K562 (cell line): ENCODE results near the gene AP4S1. TPM values are rescaled to one million over a fixed set of nuclear protein-coding genes. Genes with fewer than 3 reads are reported as not detected.

Experiments
- ATAC-seq: fragments of 200-7000 bp; cut with Tn5 transposase; 3 replicates; pipeline ENCODE4 v1.9.1; 2020; ENCODE audit warnings: moderate library complexity
- BruUV-seq: library from RNA; stranded (reverse); fragments of 400-500 nt; replicated peaks from 2 replicates; lab custom pipeline; 2021; lab: Mats Ljungman, UMichigan
- CTCF ChIA-PET: fragments of 300-600 bp; formaldehyde crosslinking; extraction: SDS; loops from one replicate; lab custom pipeline; 2021; ENCODE audit warnings: low intra/inter-chr PET ratio; lab: Yijun Ruan, JAX
- POLR2A ChIA-PET: fragments of 300-600, 350-650 bp; sonication (Branson Sonifier 250); formaldehyde crosslinking; extraction: SDS; loops from one replicate; lab custom pipeline; 2021; ENCODE audit warnings: antibody characterized with exemption, inconsistent platforms; lab: Yijun Ruan, JAX
- DNase-seq, 4 experiments: peaks; one replicate each; pipeline versions ENCODE4 v3.0.0 to v3.0.0-alpha.2; 2011 to 2018; ENCODE audit warnings: low spot score in 3 of 4, mixed read lengths in 3 of 4; ENCODE audit errors: extremely low read depth in 1 of 4
- FAIRE-seq: peaks from 2 replicates; lab custom pipeline; 2011; peaks lifted over from hg19 to GRCh38; lab: Jason Lieb, UNC
- H2AFZ ChIP-seq: 2 replicates; pipeline ENCODE4 v1.6.0; 2011; ENCODE audit warnings: low read depth, low read length, control low read depth, inconsistent platforms
- H3K27ac ChIP-seq: fragments of 200-600 bp; 3 replicates; pipeline ENCODE4 v1.8.0; 2011; ENCODE audit warnings: low read depth, mild to moderate bottlenecking, control low read depth, inconsistent platforms, low read length, moderate library complexity, mixed read lengths; ENCODE audit errors: extremely low read depth
- H3K27me3 ChIP-seq, 2 experiments: fragments of 300-600 bp in 1 of 2; 2 replicates in 1 of 2; 3 replicates in 1 of 2; pipeline versions ENCODE4 v1.6.0 to v1.8.0; 2011; ENCODE audit warnings: inconsistent platforms in 2 of 2, low read length in 2 of 2, mild to moderate bottlenecking in 1 of 2, mixed read lengths in 1 of 2, moderate library complexity in 1 of 2; ENCODE audit not compliant: control insufficient read depth in 2 of 2, insufficient read depth in 2 of 2
- H3K36me3 ChIP-seq: fragments of 300-600 bp; 3 replicates; pipeline ENCODE4 v1.8.0; 2011; ENCODE audit warnings: mild to moderate bottlenecking, low read length, inconsistent platforms; ENCODE audit not compliant: control insufficient read depth, insufficient read depth
- H3K4me1 ChIP-seq, 2 experiments: fragments of 200-600 bp in 1 of 2; replicated peaks in 1 of 2; 2 replicates in 1 of 2; 3 replicates in 1 of 2; pipeline versions ENCODE4 v1.5.1 to v1.8.0; 2011; ENCODE audit warnings: inconsistent platforms in 2 of 2, low read length in 2 of 2, mild to moderate bottlenecking in 1 of 2, mixed read lengths in 1 of 2, moderate library complexity in 1 of 2; ENCODE audit not compliant: control insufficient read depth in 2 of 2, insufficient read depth in 2 of 2
- H3K4me2 ChIP-seq: 2 replicates; pipeline ENCODE4 v1.6.1; 2011; ENCODE audit warnings: low read length, control low read depth, inconsistent platforms, mixed read lengths; ENCODE audit not compliant: insufficient read depth
- H3K4me3 ChIP-seq: fragments of 200-600 bp; sonication (generic), shearing (Covaris generic); 2 replicates; pipeline ENCODE4 v1.5.1; 2016; ENCODE audit warnings: control low read depth, inconsistent platforms
- H3K79me2 ChIP-seq: fragments of 200-600 bp; 3 replicates; pipeline ENCODE4 v1.8.0; 2011; ENCODE audit warnings: low read length, inconsistent platforms; ENCODE audit not compliant: control insufficient read depth, insufficient read depth
- H3K9ac ChIP-seq, 2 experiments: 2 replicates each; pipeline versions ENCODE4 v1.6.0 to v1.6.1; 2011; ENCODE audit warnings: low read depth in 2 of 2, low read length in 2 of 2, control low read depth in 1 of 2, inconsistent platforms in 1 of 2, mild to moderate bottlenecking in 1 of 2, mixed read lengths in 1 of 2; ENCODE audit not compliant: insufficient read depth in 1 of 2
- H3K9me1 ChIP-seq: one replicate; pipeline ENCODE4 v1.6.0; 2011; ENCODE audit warnings: inconsistent platforms, mild to moderate bottlenecking, low read length, moderate library complexity; ENCODE audit not compliant: control insufficient read depth, insufficient read depth
- H3K9me3 ChIP-seq: replicated peaks from 2 replicates; pipeline ENCODE4 v1.5.1; 2011; ENCODE audit warnings: low read depth, low read length, inconsistent platforms; ENCODE audit not compliant: control insufficient read depth, insufficient read depth
- H4K20me1 ChIP-seq: replicated peaks from 2 replicates; pipeline ENCODE4 v1.6.1; 2011; ENCODE audit warnings: low read length, inconsistent platforms, mixed read lengths; ENCODE audit not compliant: control insufficient read depth, insufficient read depth
- CBX3 ChIP-seq, 2 experiments: IDR thresholded peaks; 1 replicate in 1 of 2; 2 replicates in 1 of 2; pipeline ENCODE4 v1.6.1; 2012; ENCODE audit warnings: inconsistent platforms in 2 of 2, low read length in 2 of 2, borderline replicate concordance in 1 of 2, control low read depth in 1 of 2
- TOE1 ChIP-seq, 2 experiments: fragments of 450-650 bp in 1 of 2; sonication (generic) in 1 of 2; formaldehyde crosslinking in 1 of 2; IDR thresholded peaks; 2 replicates each; pipeline versions ENCODE4 v1.7.1 to v1.8.0; 2016 to 2022; ENCODE audit warnings: borderline replicate concordance in 2 of 2, mild to moderate bottlenecking in 2 of 2, antibody characterized with exemption in 1 of 2, inconsistent platforms in 1 of 2, low read depth in 1 of 2, missing genetic modification reagents in 1 of 2, moderate library complexity in 1 of 2
- TRIM28 ChIP-seq: fragments of 450-650 bp; IDR thresholded peaks from 2 replicates; pipeline ENCODE4 v1.6.1; 2017
- ZNF444 ChIP-seq: fragments of 250-450 bp; sonication (Bioruptor Pico); IDR thresholded peaks from 2 replicates; pipeline ENCODE4 v1.4.0; 2020; ENCODE audit warnings: mild to moderate bottlenecking, moderate library complexity
- ZNF77 ChIP-seq: fragments of 250-450 bp; sonication (Bioruptor Pico); IDR thresholded peaks from 2 replicates; pipeline ENCODE4 v1.5.0; 2020
- WGBS: fragments of 100-300 bp; shearing (Covaris generic); methylation state at CpG from one replicate; pipeline ENCODE4 v1.1.6; 2016; ENCODE audit warnings: low coverage, mixed read lengths; ENCODE audit not compliant: insufficient coverage; ENCODE audit errors: missing lambda C conversion rate; 5-methylcytosine and 5-hydroxymethylcytosine counted together
- in situ Hi-C: fragments of 300-500 bp; cut with MboI; formaldehyde crosslinking; loops from 4 replicates; pipeline ENCODE4 v1.15.0; 2018; ENCODE audit warnings: inconsistent platforms, mixed read lengths
- intact Hi-C: fragments of 100-400 bp; cut with micrococcal nuclease; formaldehyde crosslinking; loops from 2 replicates; pipeline ENCODE4 v1.14.2; 2022
- polyA plus RNA-seq, 8 experiments: library from polyadenylated mRNA; depleted of rRNA in 4 of 8; stranded (reverse) in 5 of 8; unstranded in 3 of 8; fragments of >200 nt; fragmentation: Nextera tagmentation in 2 of 8; fragmentation: Illumina TruSeq in 1 of 8; extraction: Ambion mirVana in 2 of 8; extraction: Trizol in 1 of 8; gene quantifications; 2 replicates each; pipeline versions ENCODE4 v1.2.1 to v1.2.3, GENCODE V29; 2011 to 2014; ENCODE audit warnings: inconsistent platforms in 1 of 8, missing spikeins in 1 of 8
- total RNA-seq, 7 experiments: library from RNA; depleted of rRNA in 6 of 7; stranded (reverse); fragments of >200 nt in 6 of 7; fragmentation: Illumina TruSeq in 2 of 7; extraction: Trizol in 2 of 7; gene quantifications; 2 replicates each; pipeline versions ENCODE4 v1.2.1 to v1.2.3, GENCODE V29; 2011 to 2021; ENCODE audit warnings: low replicate concordance in 1 of 7

The AP4S1 gene
- total and polyA plus RNA-seq, 9 of the 15 experiments (the other 6 are each of a cell fraction or from before 2014, with no cell fraction given) = 3.7 to 7.8 (median 5.9) TPM

DNA sequence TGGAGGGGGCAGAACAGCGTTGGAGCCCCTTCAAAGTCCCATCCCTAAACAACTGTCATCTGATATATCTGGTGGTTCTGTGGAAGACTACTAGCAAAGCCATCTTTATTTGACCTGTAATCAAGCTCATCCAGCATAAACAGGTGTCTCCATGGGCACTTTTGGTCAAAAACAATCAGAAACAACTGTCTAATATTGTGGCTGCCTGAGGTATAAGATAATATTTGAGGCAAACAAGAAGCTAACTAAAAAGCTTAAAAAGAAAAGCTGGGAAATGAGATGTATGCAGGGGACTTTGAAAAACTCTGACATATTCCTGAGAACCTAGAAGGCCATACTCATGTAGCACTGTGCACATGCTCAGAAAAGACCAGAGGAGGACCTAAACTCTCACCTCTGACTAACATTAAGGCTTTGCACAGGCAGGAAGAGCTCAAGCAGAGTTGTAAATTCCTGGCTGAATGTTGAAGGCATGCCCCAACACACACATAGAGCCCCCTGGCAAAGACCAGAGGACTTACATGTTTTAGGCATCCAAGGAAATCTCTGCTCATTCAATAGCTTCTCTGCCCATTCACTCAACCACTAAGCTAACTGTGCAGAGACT, 27.2 kb upstream of the AP4S1 start:
- Histone ChIP-seq H3K79me2 (peaks cover 95% of the 10 kb centered on the region), H3K4me2 (no peak overlapping the region), H3K9ac (no peak overlapping the region), H3K9me3 (peaks cover 7% of the 10 kb centered on the region; the same call in 1 of the 2 replicates), H3K4me1 (no peaks in the 10 kb centered on the region; a peak in 1 of 5 replicates), H4K20me1 (no peaks in the 10 kb centered on the region; the same call in 1 of the 2 replicates), H3K9me1 (no peaks in the 10 kb centered on the region), H3K36me3 (peaks cover 28% of the 10 kb centered on the region; the same call in 2 of the 3 replicates), H3K4me3 (no peak overlapping the region), H3K27ac (no peak overlapping the region), H2AFZ (no peak overlapping the region), H3K27me3 (no peaks in the 10 kb centered on the region)
- ATAC-seq = no peak
- intact Hi-C loops (no loop called here), in situ Hi-C loops (no loop called here)
- POLR2A ChIA-PET = no interaction called here
- no peak for DNase-seq
- FAIRE-seq = no peak
- no TSS peak for BruUV-seq
- WGBS = 82% methylated on average over 1 of the region's 1 CpG
- CTCF ChIA-PET = no interaction called here
- TF ChIP-seq ZNF77 (CRISPR knock-in tag) = no peak
- TF ChIP-seq CBX3 (IDR thresholded peaks at IDR 0.05; ENCODE audit: borderline replicate concordance in 1 of 2, low read length in 2 of 2) = peak in 1 of 2 experiments; percentile 72; a peak in 1 of 3 replicates
- TF ChIP-seq TRIM28 = 0 out of 2 replicates have a peak, but pooled peaks have one; percentile 50

DNA sequence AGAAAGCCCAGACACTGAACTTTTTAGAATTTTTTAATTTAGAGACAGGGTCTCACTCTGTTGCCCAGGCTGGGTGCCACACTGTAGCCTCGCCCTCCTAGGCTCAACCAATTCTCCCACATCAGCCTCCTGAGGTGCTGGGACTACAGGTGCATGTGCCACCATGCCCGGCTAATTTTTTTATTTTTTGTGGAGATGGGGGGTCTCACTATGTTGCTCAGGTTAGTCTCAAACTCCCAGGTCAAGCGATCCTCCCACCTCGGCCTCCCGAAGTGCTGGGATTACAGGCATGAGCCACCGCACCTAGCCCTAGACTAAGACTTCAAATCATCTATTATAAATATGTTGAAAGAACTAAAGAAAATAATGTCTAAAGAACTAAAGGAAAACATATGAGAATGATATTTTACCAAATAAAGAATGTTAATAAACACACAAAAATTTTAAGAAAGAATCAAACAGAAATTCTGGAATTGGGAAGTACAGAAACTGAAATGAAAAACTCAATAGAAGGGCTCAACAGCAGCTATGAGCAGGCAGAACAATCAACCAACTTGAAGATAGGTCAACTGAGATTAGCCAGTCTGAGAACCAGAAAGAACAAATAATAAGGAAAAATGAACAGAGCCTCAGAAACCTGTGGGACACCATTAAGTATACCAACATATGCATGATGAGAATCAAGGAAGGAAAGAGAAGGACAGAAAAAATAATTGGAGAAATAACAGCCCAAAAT, 26.2 kb upstream of the AP4S1 start:
- no peak for DNase-seq
- WGBS = 96% methylated on average over 6 of the region's 6 CpGs
- no peaks in the 10 kb centered on the region; a peak in 1 of 5 replicates for H3K4me1 ChIP-seq
- no peak overlapping the region for H3K4me3 ChIP-seq
- ATAC-seq = no peak
- H3K36me3 ChIP-seq = peaks cover 31% of the 10 kb centered on the region; the same call in 2 of the 3 replicates
- TF ChIP-seq TOE1 (IDR thresholded peaks at IDR 0.05; ENCODE audit: borderline replicate concordance) = no peak
- no peak for TF ChIP-seq TOE1 (CRISPR knock-in tag; IDR thresholded peaks at IDR 0.05; ENCODE audit: borderline replicate concordance, low read depth)
- TF ChIP-seq ZNF444 (CRISPR knock-in tag) = no peak
- peaks cover 95% of the 10 kb centered on the region for H3K79me2 ChIP-seq
- H3K9me3 ChIP-seq = peaks cover 7% of the 10 kb centered on the region; the same call in 1 of the 2 replicates
- H4K20me1 ChIP-seq = no peaks in the 10 kb centered on the region; the same call in 1 of the 2 replicates
- no peaks in the 10 kb centered on the region for H3K27me3 ChIP-seq
- H2AFZ ChIP-seq = no peak overlapping the region
- no peak for FAIRE-seq
- POLR2A ChIA-PET = no interaction called here
- in situ Hi-C loops (no loop called here), intact Hi-C loops (no loop called here)
- no peak overlapping the region for H3K9ac ChIP-seq
- CTCF ChIA-PET = no interaction called here
- H3K4me2 ChIP-seq = no peak overlapping the region
- no peaks in the 10 kb centered on the region for H3K9me1 ChIP-seq
- no peak overlapping the region for H3K27ac ChIP-seq
- BruUV-seq = no TSS peak
